ENCODE measurements around the gene RPL11. TPM values are rescaled to one million over a fixed set of nuclear protein-coding genes. Genes with fewer than 3 reads are reported as not detected.

RPL11 gene
- total and polyA plus RNA-seq, 2 of the 8 experiments (the other 6 are each of a cell fraction or from before 2014, with no cell fraction given), result 1,192 to 1,426 TPM

- Histone ChIP-seq H4K8ac (ENCODE audit: extremely low read depth, insufficient read depth, low read length) (no peak overlapping the region), H2BK5ac (ENCODE audit: low read depth, low read length) (no peak overlapping the region), H2AFZ (ENCODE audit: low read length) (0 out of 2 replicates have a peak overlapping the region, but pooled peaks have one; percentile 36), H2BK120ac (replicated peaks; ENCODE audit: low read depth, low read length) (no peak overlapping the region), H2BK20ac (ENCODE audit: low read length) (no peak overlapping the region), H3K14ac (ENCODE audit: insufficient read length) (no peak overlapping the region), H3K36me3 (ENCODE audit: control insufficient read depth in 2 of 4, insufficient read depth in 4 of 4, low read length in 3 of 4) (no peaks in the 10 kb centered on the region), H3K9ac (replicated peaks in 1 of 4; ENCODE audit: extremely low read depth in 1 of 4, low read depth in 3 of 4, low read length in 3 of 4) (no peak overlapping the region), H3K4me2 (ENCODE audit: insufficient read depth in 1 of 2, low read depth in 2 of 2, low read length in 2 of 2) (no peak overlapping the region), H3K56ac (replicated peaks; ENCODE audit: insufficient read length, low read depth, low read length) (no peak overlapping the region), H2BK12ac (ENCODE audit: low read depth, low read length) (no peak overlapping the region), H3K4ac (replicated peaks; ENCODE audit: insufficient read length, low read depth, low read length) (no peak overlapping the region), H3K27ac (ENCODE audit: low read depth, low read length) (no peak overlapping the region), H3K18ac (ENCODE audit: extremely low read depth, low read length) (no peak overlapping the region), H3K79me1 (ENCODE audit: low read depth, low read length) (no peaks in the 10 kb centered on the region), H3K4me3 (ENCODE audit: extremely low read depth in 1 of 4, insufficient read depth in 2 of 4, low read depth in 3 of 4, low read length in 4 of 4) (no peak overlapping the region), H2AK5ac (ENCODE audit: low read depth, low read length) (no peak overlapping the region), H2BK15ac (ENCODE audit: low read length) (no peak overlapping the region), H3K4me1 (replicated peaks in 1 of 4; ENCODE audit: control insufficient read depth in 3 of 4, insufficient read depth in 4 of 4, low read length in 3 of 4) (no peaks in the 10 kb centered on the region), H4K5ac (ENCODE audit: insufficient read length, low read depth, low read length) (no peak overlapping the region), H3K23me2 (ENCODE audit: low read depth, low read length) (no peaks in the 10 kb centered on the region), H4K20me1 (replicated peaks in 1 of 2; ENCODE audit: control insufficient read depth in 1 of 2, insufficient read depth in 2 of 2, low read length in 2 of 2) (no peaks in the 10 kb centered on the region), H3K9me3 (ENCODE audit: insufficient read depth in 2 of 2, low read depth in 1 of 2, low read length in 1 of 2) (no peaks in the 10 kb centered on the region), H3K23ac (ENCODE audit: insufficient read length) (no peak overlapping the region), H3K27me3 (replicated peaks in 1 of 4; ENCODE audit: control insufficient read depth in 3 of 4, extremely low read depth in 1 of 4, insufficient read depth in 3 of 4, low read length in 3 of 4) (no peaks in the 10 kb centered on the region), H3K79me2 (ENCODE audit: control insufficient read depth in 1 of 2, insufficient read depth in 2 of 2, low read length in 2 of 2) (no peaks in the 10 kb centered on the region), H4K91ac (replicated peaks; ENCODE audit: insufficient read length, low read length) (no peak overlapping the region)
- ChIA-PET CTCF (ENCODE audit: partially characterized antibody) (interaction anchor here (0.6 to 19.9 kb wide), 32 partner anchors 9 to 481 kb away, joined by 3 to 222 read pairs (median 5); partner anchors contain the start of genes E2F2, ID3 and RPL11), POLR2A (ENCODE audit: partially characterized antibody) (interaction anchor here (0.7 to 1.5 kb wide), 5 partner anchors 19 to 102 kb away, joined by 3 to 5 read pairs (median 4); partner anchors contain the start of genes ID3 and RPL11)
- peak; percentile 50 to 91 for DNase-seq (ENCODE audit: low read depth in 1 of 2, low spot score in 2 of 2)
- FAIRE-seq, result peak; percentile 90
- WGBS, 2 experiments (ENCODE audit: extremely low coverage in 1 of 2, insufficient coverage in 1 of 2, insufficient read length in 1 of 2, insufficient replicate concordance in 2 of 2, low coverage in 1 of 2, low lambda C conversion rate in 2 of 2, missing lambda C conversion rate in 1 of 2), result 35% methylated on average over 7 of the region's 7 CpGs; no CpG with 5 or more reads in 1 of the 2 experiments
- TF ChIP-seq TEAD4 (IDR thresholded peaks at IDR 0.05; ENCODE audit: low read depth, low read length), result no peak
Measured at GRCh38 chr1:23657659-23658275, 33.8 kb upstream of the RPL11 start.

All from H1 (cell line).